HepG2 (cell line): ENCODE data around the gene NBR1. TPM values are rescaled to one million over a fixed set of nuclear protein-coding genes. Genes with fewer than 3 reads are reported as not detected.

ENCODE experiments used
- ATF2 ChIP-seq: sonication (generic); formaldehyde crosslinking; IDR thresholded peaks from 2 replicates; pipeline ENCODE4 v1.4.0; 2020; ENCODE audit warnings: missing genetic modification reagents
- ATF7 ChIP-seq, 2 experiments: fragments of 450-650 bp in 1 of 2; sonication (generic) in 1 of 2; formaldehyde crosslinking in 1 of 2; IDR thresholded peaks; 2 replicates each; pipeline versions ENCODE4 v1.4.0 to v1.6.1; 2016 to 2020; ENCODE audit warnings: antibody characterized with exemption in 1 of 2, mild to moderate bottlenecking in 1 of 2, missing genetic modification reagents in 1 of 2
- BCL6 ChIP-seq: IDR thresholded peaks from 2 replicates; pipeline ENCODE4 v1.6.1; 2016; ENCODE audit warnings: missing genetic modification reagents, missing compliant biosample characterization
- BHLHE40 ChIP-seq: IDR thresholded peaks from 2 replicates; pipeline ENCODE4 v1.6.1; 2011; ENCODE audit warnings: low read length, improper control_type of control experiment
- CCAR2 ChIP-seq: fragments of 200-400 bp; formaldehyde crosslinking; optimal IDR thresholded peaks from 2 replicates; pipeline ENCODE3; 2018; ENCODE audit warnings: low read depth, mild to moderate bottlenecking, low read length, moderate library complexity
- CHD4 ChIP-seq: fragments of 200-600 bp; sonication (generic); IDR thresholded peaks from 2 replicates; pipeline ENCODE4 v1.7.0; 2017; ENCODE audit warnings: mild to moderate bottlenecking, low read length, borderline replicate concordance
- DMTF1 ChIP-seq: sonication (generic); formaldehyde crosslinking; IDR thresholded peaks from 2 replicates; pipeline ENCODE4 v1.4.0; 2020; ENCODE audit warnings: mild to moderate bottlenecking, missing genetic modification reagents
- EP300 ChIP-seq, 3 experiments: sonication (generic) in 1 of 3; formaldehyde crosslinking in 1 of 3; IDR thresholded peaks; 2 replicates each; pipeline versions ENCODE4 v1.5.1 to v1.6.1; 2011 to 2020; ENCODE audit warnings: low read depth in 2 of 3, low read length in 2 of 3, borderline replicate concordance in 1 of 3, improper control_type of control experiment in 1 of 3, mild to moderate bottlenecking in 1 of 3, missing genetic modification reagents in 1 of 3, moderate library complexity in 1 of 3
- FIP1L1 ChIP-seq: fragments of 200-400 bp; formaldehyde crosslinking; IDR thresholded peaks from 2 replicates; pipeline ENCODE4 v1.6.1; 2018; ENCODE audit warnings: low read depth, mild to moderate bottlenecking, low read length, moderate library complexity, borderline replicate concordance; ENCODE audit not compliant: insufficient read depth
- FOSL2 ChIP-seq: sonication (generic); formaldehyde crosslinking; IDR thresholded peaks from 2 replicates; pipeline ENCODE4 v1.4.0; 2020; ENCODE audit warnings: missing genetic modification reagents
- KDM1A ChIP-seq: IDR thresholded peaks from 2 replicates; pipeline ENCODE4 v1.6.1; 2016; ENCODE audit warnings: missing compliant biosample characterization
- PRMT3 ChIP-seq: sonication (generic); formaldehyde crosslinking; IDR thresholded peaks from 2 replicates; pipeline ENCODE4 v1.8.1; 2022; ENCODE audit warnings: low read depth, mild to moderate bottlenecking, moderate library complexity, missing genetic modification reagents, borderline replicate concordance
- RFXAP ChIP-seq: sonication (generic); formaldehyde crosslinking; IDR thresholded peaks from 2 replicates; pipeline ENCODE4 v1.4.0; 2020; ENCODE audit warnings: missing genetic modification reagents, borderline replicate concordance
- TFDP1 ChIP-seq: IDR thresholded peaks from 2 replicates; pipeline ENCODE4 v1.6.1; 2016; ENCODE audit warnings: missing compliant biosample characterization, missing genetic modification reagents, borderline replicate concordance
- TP53 ChIP-seq: sonication (generic); formaldehyde crosslinking; conservative IDR thresholded peaks from 2 replicates; pipeline ENCODE4 v1.4.0; 2020; ENCODE audit warnings: missing genetic modification reagents
- ZBTB7B ChIP-seq: sonication (generic); formaldehyde crosslinking; IDR thresholded peaks from 2 replicates; pipeline ENCODE4 v1.4.0; 2020; ENCODE audit warnings: missing genetic modification reagents
- ZFP36L1 ChIP-seq: sonication (generic); formaldehyde crosslinking; IDR thresholded peaks from 2 replicates; pipeline ENCODE4 v1.8.0; 2022; ENCODE audit warnings: mild to moderate bottlenecking, missing genetic modification reagents, moderate library complexity
- ZNF12 ChIP-seq: sonication (generic); formaldehyde crosslinking; IDR thresholded peaks from 2 replicates; pipeline ENCODE4 v1.5.0; 2020; ENCODE audit warnings: missing genetic modification reagents
- ZNF446 ChIP-seq: sonication (generic); formaldehyde crosslinking; IDR thresholded peaks from 2 replicates; pipeline ENCODE4 v1.5.0; 2020; ENCODE audit warnings: mild to moderate bottlenecking, missing genetic modification reagents
- ZNF556 ChIP-seq: sonication (generic); formaldehyde crosslinking; IDR thresholded peaks from 2 replicates; pipeline ENCODE4 v1.4.0; 2020; ENCODE audit warnings: mild to moderate bottlenecking, missing genetic modification reagents, borderline replicate concordance
- ZNF563 ChIP-seq: sonication (generic); formaldehyde crosslinking; IDR thresholded peaks from 2 replicates; pipeline ENCODE4 v1.8.0; 2022; ENCODE audit warnings: mild to moderate bottlenecking, moderate library complexity, missing genetic modification reagents
- ZNF674 ChIP-seq: sonication (generic); formaldehyde crosslinking; IDR thresholded peaks from 2 replicates; pipeline ENCODE4 v1.5.0; 2020; ENCODE audit warnings: low read depth, mild to moderate bottlenecking, missing genetic modification reagents
- ZNF740 ChIP-seq: sonication (generic); formaldehyde crosslinking; IDR thresholded peaks from 2 replicates; pipeline ENCODE4 v1.4.0; 2020; ENCODE audit warnings: missing genetic modification reagents
- polyA plus RNA-seq, 8 experiments: library from polyadenylated mRNA; depleted of rRNA in 3 of 8; stranded (reverse) in 7 of 8; unstranded in 1 of 8; fragments of >200 nt; fragmentation: Illumina TruSeq in 4 of 8; extraction: Trizol in 4 of 8; gene quantifications; 2 replicates each; pipeline versions ENCODE4 v1.2.1 to v1.2.3, GENCODE V29; 2011 to 2016; ENCODE audit warnings: low read depth in 4 of 8, missing spikeins in 1 of 8, mixed read lengths in 1 of 8; ENCODE audit not compliant: insufficient read depth in 1 of 8
- total RNA-seq, 5 experiments: library from RNA; depleted of rRNA; stranded (reverse); fragments of >200 nt; fragmentation: Illumina TruSeq; extraction: Trizol; gene quantifications; 2 replicates each; pipeline ENCODE4 v1.2.3, GENCODE V29; 2016; ENCODE audit warnings: low read depth in 1 of 5

Gene NBR1
- total and polyA plus RNA-seq, 2 of the 13 experiments (the other 11 are each of a cell fraction or from before 2014, with no cell fraction given) = 51.7 to 121 TPM

GRCh38 chr17:43170766-43171585 is at the start of gene NBR1 (continued):
- TF ChIP-seq FIP1L1 = peak; percentile 92; the same call in 1 of the 2 replicates
- no peak for TF ChIP-seq KDM1A (CRISPR knock-in tag)
- peak; percentile 90; the same call in 1 of the 2 replicates for TF ChIP-seq ZFP36L1 (CRISPR knock-in tag)
- TF ChIP-seq ZNF674 (CRISPR knock-in tag) = 0 out of 2 replicates have a peak, but pooled peaks have one; percentile 1
- TF ChIP-seq ZNF563 (CRISPR knock-in tag) = peak; percentile 87
- peak; percentile 53; the same call in 1 of the 2 replicates for TF ChIP-seq TFDP1 (CRISPR knock-in tag)
- no peak; the same call in 1 of the 2 replicates for TF ChIP-seq ZNF556
- TF ChIP-seq DMTF1 (CRISPR knock-in tag) = no peak
- no peak for TF ChIP-seq ZNF740 (CRISPR knock-in tag)
- TF ChIP-seq CHD4 = no peak; the same call in 1 of the 2 replicates
- TF ChIP-seq ZBTB7B = peak; percentile 89
- peak in 1 of 2 experiments; percentile 43; a peak in 2 of 4 replicates for TF ChIP-seq EP300 (IDR thresholded peaks at IDR 0.05; ENCODE audit: low read depth in 2 of 2, low read length in 2 of 2)
- 0 out of 2 replicates have a peak, but pooled peaks have one; percentile 7 for TF ChIP-seq EP300 (CRISPR knock-in tag; IDR thresholded peaks at IDR 0.05; ENCODE audit: borderline replicate concordance)
- no peak for TF ChIP-seq ATF7 (IDR thresholded peaks at IDR 0.05)
- no peak for TF ChIP-seq ATF7 (CRISPR knock-in tag; IDR thresholded peaks at IDR 0.05)
- 0 out of 2 replicates have a peak, but pooled peaks have one; percentile 15 for TF ChIP-seq RFXAP (CRISPR knock-in tag)
- TF ChIP-seq CCAR2 = peak; percentile 37
- 0 out of 2 replicates have a peak, but pooled peaks have one; percentile 60 for TF ChIP-seq TP53 (CRISPR knock-in tag)
- 0 out of 2 replicates have a peak, but pooled peaks have one; percentile 12 for TF ChIP-seq BHLHE40
- peak; percentile 22; the same call in 1 of the 2 replicates for TF ChIP-seq BCL6
- TF ChIP-seq ATF2 (CRISPR knock-in tag) = no peak
- TF ChIP-seq FOSL2 (CRISPR knock-in tag) = 0 out of 2 replicates have a peak, but pooled peaks have one; percentile 39
- 0 out of 2 replicates have a peak, but pooled peaks have one; percentile 13 for TF ChIP-seq ZNF12
- TF ChIP-seq ZNF446 (CRISPR knock-in tag) = peak; percentile 92
- no peak for TF ChIP-seq PRMT3 (CRISPR knock-in tag)
